WTC11 (cell line): ENCODE results near the gene ANKRD36B.
"Not testable (repeated sequence)": the region's sequence is repeated elsewhere in the genome, so short reads cannot be mapped to it uniquely, and the experiment has no call there.

Source experiments
- AR ChIP-seq: fragments of 250-450 bp; sonication (Bioruptor Pico); IDR thresholded peaks from 2 replicates; pipeline ENCODE4 v1.9.0; 2021; ENCODE audit warnings: mild to moderate bottlenecking
- CTCF ChIP-seq: fragments of 200-600 bp; IDR thresholded peaks from 2 replicates; pipeline ENCODE4 v1.8.0; 2022; ENCODE audit warnings: antibody characterized with exemption
- FOXK1 ChIP-seq: sonication (generic); formaldehyde crosslinking; IDR thresholded peaks from 2 replicates; pipeline ENCODE4 v1.8.0; 2022; ENCODE audit warnings: mild to moderate bottlenecking, moderate library complexity, missing genetic modification reagents
- JUN ChIP-seq: sonication (generic); formaldehyde crosslinking; IDR thresholded peaks from 2 replicates; pipeline ENCODE4 v1.8.0; 2023; ENCODE audit warnings: mild to moderate bottlenecking, missing genetic modification reagents
- MAX ChIP-seq: sonication (generic); formaldehyde crosslinking; IDR thresholded peaks from 2 replicates; pipeline ENCODE4 v1.8.0; 2022; ENCODE audit warnings: mild to moderate bottlenecking, missing genetic modification reagents

GRCh38 chr2:97550498-97550897 lies 39.2 kb downstream of the ANKRD36B start:
- not testable (repeated sequence) for TF ChIP-seq FOXK1 (CRISPR knock-in tag); CTCF; AR (CRISPR knock-in tag); MAX (CRISPR knock-in tag); JUN (CRISPR knock-in tag)
